Measurements from ENCODE around the gene PTBP2. TPM values are rescaled to one million over a fixed set of nuclear protein-coding genes. Genes with fewer than 3 reads are reported as not detected.
A peak's percentile ranks its signal among the peaks of the same experiment; 100 is the strongest.

PTBP2 gene, protein sequence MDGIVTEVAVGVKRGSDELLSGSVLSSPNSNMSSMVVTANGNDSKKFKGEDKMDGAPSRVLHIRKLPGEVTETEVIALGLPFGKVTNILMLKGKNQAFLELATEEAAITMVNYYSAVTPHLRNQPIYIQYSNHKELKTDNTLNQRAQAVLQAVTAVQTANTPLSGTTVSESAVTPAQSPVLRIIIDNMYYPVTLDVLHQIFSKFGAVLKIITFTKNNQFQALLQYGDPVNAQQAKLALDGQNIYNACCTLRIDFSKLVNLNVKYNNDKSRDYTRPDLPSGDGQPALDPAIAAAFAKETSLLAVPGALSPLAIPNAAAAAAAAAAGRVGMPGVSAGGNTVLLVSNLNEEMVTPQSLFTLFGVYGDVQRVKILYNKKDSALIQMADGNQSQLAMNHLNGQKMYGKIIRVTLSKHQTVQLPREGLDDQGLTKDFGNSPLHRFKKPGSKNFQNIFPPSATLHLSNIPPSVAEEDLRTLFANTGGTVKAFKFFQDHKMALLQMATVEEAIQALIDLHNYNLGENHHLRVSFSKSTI
- 101 and 127 TPM in 2 replicates for total RNA-seq (2014; rRNA removed; shearing (Covaris generic))

DNA sequence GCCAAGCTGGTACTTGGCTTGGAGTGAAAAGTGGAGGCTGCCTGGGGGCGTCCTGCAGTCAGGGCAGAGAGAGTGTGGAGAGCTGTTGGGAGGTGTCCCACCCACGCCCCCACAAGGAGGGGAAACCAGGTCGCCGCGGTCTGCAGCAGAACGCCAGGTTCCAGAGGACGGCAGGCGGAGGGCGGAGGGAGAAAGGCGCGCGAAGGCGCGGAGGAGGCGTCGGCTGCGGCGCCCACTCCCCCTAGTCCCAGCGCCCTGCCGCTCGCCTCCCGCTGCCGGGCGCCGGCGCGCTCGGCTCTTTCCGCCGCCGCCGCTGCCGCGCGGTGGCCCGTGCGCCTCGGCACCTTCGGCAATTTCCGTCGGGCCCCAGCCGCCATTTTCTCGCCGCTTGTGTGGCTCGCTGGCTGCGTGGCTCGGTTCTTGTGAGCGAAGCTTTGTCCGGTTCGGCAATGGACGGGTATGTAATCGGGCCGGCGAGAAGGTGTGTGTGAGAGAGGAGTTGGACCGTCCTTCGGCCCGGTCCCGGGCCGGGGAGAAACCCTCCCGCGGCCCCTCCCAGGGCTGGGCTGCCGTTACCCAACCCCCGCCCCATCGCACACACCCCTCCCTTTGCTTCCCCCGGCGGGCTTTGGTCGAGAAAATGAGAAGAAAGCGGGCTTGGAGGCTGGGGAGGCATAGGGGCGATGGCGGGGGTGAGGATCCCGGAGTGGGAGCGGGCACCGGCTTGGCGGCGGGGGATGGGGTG lies at the start of gene PTBP2:
TSS of gene PTBP2 (plus strand) at position 369 of the 745 bp plus-strand sequence. CDS start at position 450, 81 bp downstream.
- Histone ChIP-seq H3K36me3 (peaks cover 27% of the 10 kb centered on the region), H3K27me3 (no peaks in the 10 kb centered on the region), H3K9me3 (replicated peaks) (no peaks in the 10 kb centered on the region), H3K27ac (peak within 1 kb of the TSS; percentile 94), H3K4me1 (no peaks in the 10 kb centered on the region), H3K4me3 (peak within 1 kb of the TSS; percentile 99)
- peak; percentile 72 to 87 for DNase-seq

DNA sequence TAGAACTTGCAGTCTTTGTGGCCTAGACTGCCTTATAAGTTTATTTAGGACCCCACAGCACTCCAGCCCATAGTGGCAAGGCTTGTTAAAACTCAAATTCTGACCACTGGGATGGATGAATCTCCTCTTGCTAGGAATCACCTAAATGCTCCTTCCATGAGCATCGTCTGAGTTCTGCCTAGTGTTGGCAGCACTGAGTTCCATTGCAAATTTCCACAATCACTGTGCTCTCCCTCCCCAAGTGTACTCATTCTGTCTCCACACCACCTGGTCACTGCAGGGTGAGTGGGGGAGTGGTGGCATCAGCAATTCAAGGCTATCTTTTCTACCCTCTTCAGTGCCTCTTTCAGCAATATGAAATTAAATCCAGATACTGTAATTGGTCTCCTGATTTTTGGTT lies 46.7 kb upstream of the PTBP2 start:
- no peaks in the 10 kb centered on the region for H3K36me3 ChIP-seq
- no peak overlapping the region for H3K4me3 ChIP-seq
- H3K4me1 ChIP-seq, result no peaks in the 10 kb centered on the region
- no peak overlapping the region for H3K27ac ChIP-seq
- no peak for DNase-seq
- H3K27me3 ChIP-seq, result no peaks in the 10 kb centered on the region
- no peaks in the 10 kb centered on the region for H3K9me3 ChIP-seq (replicated peaks)

DNA sequence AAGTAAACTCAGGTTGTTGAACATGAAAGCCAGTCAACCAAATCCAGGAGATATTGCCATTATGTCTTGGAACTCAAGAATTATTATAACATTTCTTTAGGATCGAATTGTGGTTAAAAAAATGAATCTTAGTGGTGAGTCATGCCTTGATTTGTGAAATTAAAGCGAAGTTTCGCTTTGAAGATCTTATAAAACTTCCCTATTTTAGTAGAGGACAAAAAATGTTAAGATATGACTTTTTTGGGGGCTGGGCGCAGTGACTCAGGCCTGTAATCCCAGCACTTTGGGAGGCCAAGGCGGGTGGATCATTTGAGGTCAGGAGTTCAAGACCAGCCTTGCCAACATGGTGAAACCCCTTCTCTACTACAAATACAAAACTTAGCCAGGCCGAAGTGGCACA lies 39.5 kb upstream of the PTBP2 start:
- Histone ChIP-seq H3K9me3 (replicated peaks) (no peaks in the 10 kb centered on the region), H3K4me1 (no peaks in the 10 kb centered on the region), H3K4me3 (no peak overlapping the region), H3K27ac (no peak overlapping the region), H3K36me3 (no peaks in the 10 kb centered on the region), H3K27me3 (no peaks in the 10 kb centered on the region)
- DNase-seq, result no peak

DNA sequence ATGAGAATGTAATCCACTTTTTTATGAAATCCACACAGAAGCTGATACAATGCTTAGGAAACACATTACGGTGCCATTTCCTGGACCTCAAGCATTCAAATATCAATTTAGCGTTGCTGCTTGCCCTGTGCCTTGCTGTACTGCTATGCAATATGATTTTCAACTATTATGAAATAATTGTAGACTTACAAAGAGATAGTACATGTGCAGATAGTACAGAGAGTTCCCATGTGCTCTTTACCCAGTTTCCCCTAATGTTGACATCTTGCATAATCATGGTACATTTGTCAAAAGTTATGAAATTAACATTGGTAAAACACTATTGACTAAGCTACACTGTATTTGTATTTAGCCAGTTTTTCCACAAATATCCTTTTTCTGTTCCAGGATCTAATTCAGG lies 37.7 kb upstream of the PTBP2 start:
- no peak overlapping the region for H3K27ac ChIP-seq
- no peak for DNase-seq
- no peaks in the 10 kb centered on the region for H3K9me3 ChIP-seq (replicated peaks)
- no peaks in the 10 kb centered on the region for H3K4me1 ChIP-seq
- H3K27me3 ChIP-seq, result no peaks in the 10 kb centered on the region
- H3K36me3 ChIP-seq, result no peaks in the 10 kb centered on the region
- no peak overlapping the region for H3K4me3 ChIP-seq

DNA sequence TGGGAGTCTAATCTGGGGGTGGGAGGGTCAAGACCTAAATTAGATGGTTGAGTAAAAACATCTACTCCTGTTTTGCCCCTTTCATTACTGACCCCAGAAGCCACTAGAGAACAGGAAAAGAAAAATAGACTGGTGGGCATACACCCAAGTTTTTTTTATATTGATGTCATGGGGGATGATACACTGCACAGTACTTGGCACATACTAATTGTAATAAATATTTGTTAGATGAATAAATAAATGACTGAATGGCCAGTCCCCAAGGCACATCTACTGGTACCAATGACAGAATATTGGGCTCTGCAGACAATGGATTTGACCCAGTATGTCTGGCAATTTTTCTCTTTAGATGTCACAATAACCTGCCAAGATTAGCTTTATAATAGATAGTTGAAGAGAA lies 36.8 kb upstream of the PTBP2 start:
- no peak for DNase-seq
- H3K9me3 ChIP-seq (replicated peaks), result no peaks in the 10 kb centered on the region
- H3K4me1 ChIP-seq, result no peaks in the 10 kb centered on the region
- no peak overlapping the region for H3K27ac ChIP-seq
- H3K27me3 ChIP-seq, result no peaks in the 10 kb centered on the region
- H3K4me3 ChIP-seq, result no peak overlapping the region
- H3K36me3 ChIP-seq, result no peaks in the 10 kb centered on the region

DNA sequence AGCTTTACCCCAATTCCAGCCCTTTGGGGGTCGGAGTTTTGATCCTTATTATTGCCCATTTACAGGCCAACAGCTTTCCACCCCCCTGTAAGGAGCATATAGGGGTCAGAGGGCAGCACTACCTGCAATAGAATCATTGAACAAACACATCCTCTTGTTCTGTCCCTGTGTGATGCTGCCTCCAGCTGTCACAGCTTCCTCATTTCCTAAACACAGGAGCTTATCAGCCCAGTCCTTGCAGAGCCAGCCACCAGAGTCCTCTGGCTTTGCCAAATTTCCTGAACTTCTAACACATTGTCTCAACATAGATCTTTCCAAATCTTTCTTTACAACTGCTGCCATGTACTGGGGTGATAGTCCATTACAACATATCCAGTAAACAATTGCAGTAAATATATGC lies 32.8 kb upstream of the PTBP2 start:
- no peak overlapping the region for H3K27ac ChIP-seq
- H3K36me3 ChIP-seq, result no peaks in the 10 kb centered on the region
- no peak for DNase-seq

DNA sequence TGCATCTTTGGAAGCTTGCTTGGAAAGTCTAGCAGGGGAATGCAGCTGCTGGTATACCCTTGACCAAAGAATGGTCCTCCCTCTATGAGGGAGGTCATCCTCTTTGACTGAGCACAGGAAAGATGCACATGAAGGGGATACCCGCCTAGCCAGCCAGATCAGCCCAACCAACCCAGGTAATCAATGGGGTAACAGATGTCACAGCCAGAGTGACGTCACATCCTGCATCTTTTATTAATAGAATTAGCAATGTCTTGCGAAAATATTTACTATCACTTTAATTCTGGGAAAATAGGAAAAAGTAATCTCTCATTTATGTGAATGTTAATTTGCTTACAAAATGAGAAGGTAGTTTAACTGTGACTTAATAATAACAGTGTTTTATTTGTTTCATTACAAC lies 25.6 kb upstream of the PTBP2 start:
- 0 out of 2 replicates have a peak, but pooled peaks cover 2% of the 10 kb centered on the region for H3K27me3 ChIP-seq

More for the DNA sequence above, 32.8 kb upstream of the PTBP2 start:
- Histone ChIP-seq H3K9me3 (replicated peaks) (no peaks in the 10 kb centered on the region), H3K27me3 (0 out of 2 replicates have a peak, but pooled peaks cover 2% of the 10 kb centered on the region), H3K4me1 (no peaks in the 10 kb centered on the region), H3K4me3 (no peak overlapping the region)

DNA sequence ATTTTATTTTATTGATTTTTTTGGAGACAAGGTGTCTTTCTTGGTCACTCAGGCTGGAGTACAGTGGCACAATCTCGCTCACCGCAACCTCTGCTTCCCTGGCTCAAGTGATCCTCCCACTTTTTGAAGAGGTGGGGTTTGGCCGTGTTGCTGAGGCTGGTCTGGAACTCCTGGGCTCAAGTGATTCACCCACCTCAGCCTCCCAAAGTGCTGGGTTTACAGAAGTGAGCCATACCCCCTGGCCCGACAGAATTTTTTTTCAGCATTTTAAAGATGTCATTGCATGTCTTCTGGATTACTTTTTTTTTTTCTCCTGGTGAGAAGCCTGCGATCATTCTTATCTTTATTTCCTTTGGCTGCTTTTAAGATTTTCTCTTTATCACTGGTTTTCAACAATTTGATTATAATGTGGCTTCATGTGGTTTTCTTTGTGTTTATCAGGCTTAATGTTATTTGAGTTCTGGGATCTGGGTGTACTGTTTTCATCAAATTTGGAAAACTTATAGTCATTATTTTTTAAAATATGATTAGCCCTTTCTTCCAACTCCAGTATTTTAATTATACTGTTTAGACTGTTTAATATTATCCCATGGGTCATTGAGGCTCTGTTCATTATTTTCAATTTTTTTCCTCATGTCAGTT lies 23.1 kb upstream of the PTBP2 start:
- no peak overlapping the region for H3K27ac ChIP-seq
- no peaks in the 10 kb centered on the region for H3K36me3 ChIP-seq
- H3K4me3 ChIP-seq, result no peak overlapping the region
- DNase-seq, result no peak
- no peaks in the 10 kb centered on the region for H3K4me1 ChIP-seq
- H3K9me3 ChIP-seq (replicated peaks), result no peaks in the 10 kb centered on the region
- H3K27me3 ChIP-seq, result no peaks in the 10 kb centered on the region

More for the DNA sequence above, 25.6 kb upstream of the PTBP2 start:
- Histone ChIP-seq H3K36me3 (no peaks in the 10 kb centered on the region), H3K4me1 (no peaks in the 10 kb centered on the region), H3K27ac (no peak overlapping the region), H3K9me3 (replicated peaks) (no peaks in the 10 kb centered on the region), H3K4me3 (no peak overlapping the region)
- DNase-seq, result no peak

DNA sequence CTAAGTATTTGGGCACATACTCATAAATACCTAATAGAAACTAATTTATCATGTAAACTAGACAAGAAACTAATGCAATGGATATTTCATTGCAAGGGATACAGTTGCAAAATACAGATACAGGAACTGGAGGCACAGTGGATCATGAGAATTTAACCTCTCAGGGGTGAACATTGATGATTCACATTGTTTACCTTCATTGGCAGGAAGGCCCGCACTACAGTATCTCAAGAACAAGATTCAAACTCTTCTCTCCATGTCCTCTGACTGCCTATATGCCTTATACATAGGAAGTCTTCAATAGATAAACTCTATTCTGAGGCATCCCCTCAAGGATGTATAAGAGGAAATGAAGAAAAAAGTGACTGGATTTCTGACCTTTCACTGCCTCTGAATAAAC lies 18.4 kb upstream of the PTBP2 start:
- no peak for DNase-seq
- Histone ChIP-seq H3K4me1 (no peaks in the 10 kb centered on the region), H3K36me3 (no peaks in the 10 kb centered on the region), H3K9me3 (replicated peaks) (no peaks in the 10 kb centered on the region), H3K27me3 (no peaks in the 10 kb centered on the region), H3K27ac (no peak overlapping the region), H3K4me3 (no peak overlapping the region)

DNA sequence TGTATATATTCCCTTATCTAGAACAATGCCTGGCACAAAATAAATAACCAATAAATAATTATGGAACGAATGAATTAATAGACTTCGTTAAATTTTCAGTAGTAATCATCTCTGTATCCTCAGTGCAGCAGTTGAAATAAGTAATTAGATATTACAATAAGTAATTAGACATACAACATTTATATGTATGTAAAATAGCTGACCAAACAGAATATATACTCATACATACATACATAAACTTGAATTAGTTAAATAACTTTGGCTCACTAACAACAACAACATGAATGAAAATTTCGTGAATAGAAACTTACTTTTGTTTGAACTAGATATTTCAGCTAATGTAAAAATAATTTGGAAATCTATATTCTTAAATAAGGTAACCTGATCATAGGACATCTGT lies 14.6 kb upstream of the PTBP2 start:
- DNase-seq, result no peak
- Histone ChIP-seq H3K9me3 (replicated peaks) (no peaks in the 10 kb centered on the region), H3K4me1 (no peaks in the 10 kb centered on the region), H3K4me3 (no peak overlapping the region), H3K36me3 (no peaks in the 10 kb centered on the region), H3K27ac (no peak overlapping the region), H3K27me3 (no peaks in the 10 kb centered on the region; the same call in 1 of the 2 replicates)

DNA sequence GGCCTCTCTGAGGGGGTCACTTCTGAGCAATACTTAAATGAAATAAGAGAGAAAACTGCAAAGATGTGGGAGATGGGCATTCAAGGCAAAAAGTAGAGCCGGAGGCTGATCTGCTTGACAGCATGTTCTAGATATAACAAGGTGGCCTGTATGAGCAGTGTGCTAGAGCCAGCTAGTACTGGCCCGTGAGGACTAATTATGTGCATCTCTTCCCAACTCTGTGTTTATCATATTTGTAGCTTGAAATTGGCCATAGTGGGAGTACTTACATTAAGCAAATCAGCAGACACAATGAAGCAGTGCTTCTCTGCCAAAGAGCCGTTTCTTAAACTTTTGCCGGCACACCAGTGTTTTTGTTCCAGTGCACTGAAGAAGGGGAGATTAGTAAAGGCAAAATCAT lies 13.1 kb upstream of the PTBP2 start:
- no peaks in the 10 kb centered on the region for H3K4me1 ChIP-seq
- no peak overlapping the region for H3K4me3 ChIP-seq
- DNase-seq, result no peak
- no peak overlapping the region for H3K27ac ChIP-seq
- no peaks in the 10 kb centered on the region for H3K36me3 ChIP-seq
- H3K27me3 ChIP-seq, result no peaks in the 10 kb centered on the region; the same call in 1 of the 2 replicates
- no peaks in the 10 kb centered on the region for H3K9me3 ChIP-seq (replicated peaks)

DNA sequence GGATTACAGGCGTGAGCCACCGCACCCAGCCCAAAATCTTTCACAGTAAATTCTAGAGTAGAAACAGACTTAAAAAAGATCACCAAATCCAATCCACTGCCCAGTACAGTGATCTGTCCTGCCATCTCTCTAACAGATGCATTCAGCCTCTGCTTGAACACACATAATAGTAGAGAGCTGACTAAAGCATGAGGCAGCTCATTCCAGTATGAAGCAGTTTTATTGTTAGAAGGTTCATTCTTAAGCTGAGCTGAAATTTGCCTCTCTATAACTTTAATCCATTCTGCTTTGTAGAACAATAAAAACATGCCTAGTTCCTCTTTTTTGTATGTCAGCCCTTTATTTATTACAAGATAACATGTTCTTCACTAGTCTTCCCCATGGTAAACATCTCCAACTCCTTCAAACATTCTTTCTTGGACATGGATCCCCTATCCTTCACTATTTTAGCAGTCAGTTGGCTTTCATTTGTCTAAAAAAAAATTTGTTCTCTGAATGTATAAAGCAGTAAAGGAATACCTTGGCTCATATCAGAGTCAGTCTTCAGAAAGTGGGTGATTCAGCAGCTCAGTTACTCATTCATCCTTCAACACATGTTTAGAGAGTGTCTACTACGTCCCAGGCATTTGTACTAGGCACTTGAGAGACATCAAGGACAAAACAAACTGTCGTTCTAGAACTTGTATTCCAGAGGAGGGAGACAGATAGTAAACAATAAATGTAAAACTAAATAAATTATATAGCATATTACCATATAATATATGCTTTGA lies 10.7 kb upstream of the PTBP2 start:
- H3K4me3 ChIP-seq, result no peak overlapping the region
- no peaks in the 10 kb centered on the region; the same call in 1 of the 2 replicates for H3K27me3 ChIP-seq
- H3K36me3 ChIP-seq, result no peaks in the 10 kb centered on the region
- no peak overlapping the region for H3K27ac ChIP-seq
- no peaks in the 10 kb centered on the region for H3K4me1 ChIP-seq
- no peak for DNase-seq
- H3K9me3 ChIP-seq (replicated peaks), result no peaks in the 10 kb centered on the region

DNA sequence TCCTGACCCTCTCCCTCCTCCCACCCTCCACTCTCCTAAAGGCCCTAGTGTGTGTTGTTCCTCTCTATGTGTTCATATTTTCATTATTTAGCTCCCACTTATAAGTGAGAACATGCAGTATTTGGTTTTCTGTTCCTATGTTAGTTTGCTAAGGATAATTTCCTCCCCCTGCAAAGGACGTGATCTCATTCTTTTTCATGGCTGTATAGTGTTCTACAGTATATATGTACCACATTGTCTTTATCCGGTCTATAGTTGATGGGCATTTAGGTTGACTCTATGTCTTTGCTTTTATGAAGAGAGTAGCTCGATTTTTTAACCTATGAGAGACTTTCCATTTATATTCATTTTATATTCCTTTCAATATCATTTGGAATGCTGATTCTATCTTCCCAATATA lies 7.9 kb upstream of the PTBP2 start:
- Histone ChIP-seq H3K4me1 (no peaks in the 10 kb centered on the region), H3K4me3 (no peak overlapping the region), H3K27ac (no peak overlapping the region), H3K9me3 (replicated peaks) (no peaks in the 10 kb centered on the region), H3K27me3 (no peaks in the 10 kb centered on the region; the same call in 1 of the 2 replicates), H3K36me3 (no peaks in the 10 kb centered on the region)
- no peak for DNase-seq

DNA sequence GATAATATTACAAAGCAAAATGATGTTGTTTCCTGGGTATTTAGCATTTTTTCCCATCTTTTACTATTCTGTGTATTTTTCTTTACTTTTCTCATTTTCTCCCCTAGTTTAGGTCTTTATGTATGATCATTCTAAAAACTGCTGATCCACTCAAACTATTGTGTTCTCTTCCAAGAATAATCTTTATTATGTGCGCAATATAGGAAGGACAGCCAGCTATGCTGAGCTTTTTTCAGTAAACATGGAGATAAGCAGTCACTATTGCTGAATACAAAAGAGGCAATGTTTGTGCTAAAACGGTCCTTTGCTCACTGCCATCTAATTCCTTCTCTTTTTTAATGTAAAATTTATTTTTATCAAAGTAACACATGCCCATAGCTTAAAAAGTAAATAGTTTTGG lies 6.7 kb upstream of the PTBP2 start:
- no peaks in the 10 kb centered on the region; the same call in 1 of the 2 replicates for H3K27me3 ChIP-seq
- no peak for DNase-seq
- H3K36me3 ChIP-seq, result no peaks in the 10 kb centered on the region
- H3K4me1 ChIP-seq, result no peaks in the 10 kb centered on the region
- H3K4me3 ChIP-seq, result no peak overlapping the region
- H3K9me3 ChIP-seq (replicated peaks), result no peaks in the 10 kb centered on the region
- no peak overlapping the region for H3K27ac ChIP-seq

Measured in SJCRH30 (cell line).